ENCODE data around the gene LMO1. TPM values are rescaled to one million over a fixed set of nuclear protein-coding genes. Genes with fewer than 3 reads are reported as not detected.

LMO1 gene
- total and polyA plus RNA-seq, 4 donors, result not detected

DNA sequence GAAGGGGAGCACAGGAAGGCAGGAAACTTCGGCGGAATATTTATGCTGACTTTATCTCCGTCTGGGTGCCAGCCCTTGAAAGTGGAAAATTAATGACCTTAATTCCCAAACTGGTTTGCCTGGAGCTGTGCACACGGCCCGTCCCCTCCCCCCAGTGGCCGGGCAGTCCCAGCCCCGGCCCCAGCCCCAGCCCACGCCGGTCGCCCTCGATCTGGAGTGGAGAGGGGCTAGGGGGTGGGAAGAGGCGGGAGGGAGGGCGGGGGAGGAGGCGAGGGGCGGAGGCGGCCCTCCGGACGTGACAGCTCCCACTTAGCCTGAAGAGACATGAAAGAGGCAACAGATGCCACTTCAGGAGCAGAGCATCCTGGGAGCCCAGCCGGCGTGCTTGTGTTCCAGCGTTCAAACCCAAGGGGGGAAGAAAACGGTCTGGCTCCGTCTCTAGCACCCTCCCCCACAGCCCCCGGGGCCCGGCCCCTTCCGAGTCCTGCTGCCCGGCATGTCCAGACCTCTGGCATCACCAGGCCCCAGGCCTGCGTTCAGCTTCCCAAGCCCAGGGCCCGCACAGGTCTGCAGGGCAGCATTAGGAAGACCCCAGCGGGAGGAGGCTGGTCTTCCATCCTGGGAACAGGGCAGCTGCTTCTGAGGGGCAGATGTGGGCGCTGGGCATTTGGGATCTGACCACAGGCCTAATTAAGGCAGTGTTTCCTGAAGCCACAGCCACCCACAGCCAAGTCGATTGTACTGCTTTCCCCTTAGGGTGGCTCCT, 20.0 kb upstream of the LMO1 start:
- no peaks in the 10 kb centered on the region for H3K4me1 ChIP-seq (ENCODE audit: control insufficient read depth in 4 of 4, insufficient read depth in 4 of 4, low read length in 3 of 4)
- H3K36me3 ChIP-seq (ENCODE audit: control insufficient read depth in 4 of 4, insufficient read depth in 3 of 4, low read depth in 1 of 4, low read length in 3 of 4), result no peaks in the 10 kb centered on the region
- H3K27me3 ChIP-seq (ENCODE audit: control insufficient read depth in 4 of 4, insufficient read depth in 4 of 4, low read length in 3 of 4), result peaks cover 0 to 8% (median 0%) of the 10 kb centered on the region in 4 donors
- H3K4me3 ChIP-seq (ENCODE audit: low read depth in 1 of 3, low read length in 3 of 3), result peak overlapping the region in 1 of 3 donors; percentile 10
- no peak for TF ChIP-seq ATF3 (IDR thresholded peaks at IDR 0.05)
- TF ChIP-seq, protein P1, sequence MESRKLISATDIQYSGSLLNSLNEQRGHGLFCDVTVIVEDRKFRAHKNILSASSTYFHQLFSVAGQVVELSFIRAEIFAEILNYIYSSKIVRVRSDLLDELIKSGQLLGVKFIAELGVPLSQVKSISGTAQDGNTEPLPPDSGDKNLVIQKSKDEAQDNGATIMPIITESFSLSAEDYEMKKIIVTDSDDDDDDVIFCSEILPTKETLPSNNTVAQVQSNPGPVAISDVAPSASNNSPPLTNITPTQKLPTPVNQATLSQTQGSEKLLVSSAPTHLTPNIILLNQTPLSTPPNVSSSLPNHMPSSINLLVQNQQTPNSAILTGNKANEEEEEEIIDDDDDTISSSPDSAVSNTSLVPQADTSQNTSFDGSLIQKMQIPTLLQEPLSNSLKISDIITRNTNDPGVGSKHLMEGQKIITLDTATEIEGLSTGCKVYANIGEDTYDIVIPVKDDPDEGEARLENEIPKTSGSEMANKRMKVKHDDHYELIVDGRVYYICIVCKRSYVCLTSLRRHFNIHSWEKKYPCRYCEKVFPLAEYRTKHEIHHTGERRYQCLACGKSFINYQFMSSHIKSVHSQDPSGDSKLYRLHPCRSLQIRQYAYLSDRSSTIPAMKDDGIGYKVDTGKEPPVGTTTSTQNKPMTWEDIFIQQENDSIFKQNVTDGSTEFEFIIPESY (IDR thresholded peaks at IDR 0.05), result no peak
- TF ChIP-seq CTCF (IDR thresholded peaks at IDR 0.05; ENCODE audit: low read depth, low read length, missing input control), result no peak
- TF ChIP-seq TAF1 (conservative IDR thresholded peaks at IDR 0.05), result no peak
- H3K27ac ChIP-seq (ENCODE audit: low read depth in 1 of 2, low read length in 2 of 2), result no peak overlapping the region
- H3K9ac ChIP-seq (ENCODE audit: low read depth in 1 of 2, low read length in 2 of 2), result no peak overlapping the region
- 16% methylated on average over 32 of the region's 32 CpGs for WGBS
- peaks cover 0 to 4% (median 0%) of the 10 kb centered on the region in 4 donors for H3K9me3 ChIP-seq (ENCODE audit: control insufficient read depth in 4 of 4, low read length in 3 of 4)
- peak; percentile 32 for DNase-seq (ENCODE audit: low spot score)

GRCh38 chr11:8283100-8283464, 19.4 kb upstream of the LMO1 start:
- no peak overlapping the region for H3K9ac ChIP-seq (ENCODE audit: low read depth in 1 of 2, low read length in 2 of 2)
- no peaks in the 10 kb centered on the region for H3K36me3 ChIP-seq (ENCODE audit: control insufficient read depth in 4 of 4, insufficient read depth in 3 of 4, low read depth in 1 of 4, low read length in 3 of 4)
- TF ChIP-seq TAF1 (conservative IDR thresholded peaks at IDR 0.05) (no peak), HNF4A (conservative IDR thresholded peaks at IDR 0.05) (no peak), FOXA1 (IDR thresholded peaks at IDR 0.05) (no peak), RXRA (IDR thresholded peaks at IDR 0.05) (no peak), YY1 (IDR thresholded peaks at IDR 0.05) (no peak), FOXA2 (IDR thresholded peaks at IDR 0.05) (no peak), CTCF (IDR thresholded peaks at IDR 0.05; ENCODE audit: low read depth, low read length, missing input control) (no peak), ATF3 (IDR thresholded peaks at IDR 0.05) (no peak), NR2F2 (IDR thresholded peaks at IDR 0.05) (no peak), EGR1 (IDR thresholded peaks at IDR 0.05; ENCODE audit: low read depth in 2 of 2) (no peak), RAD21 (IDR thresholded peaks at IDR 0.05) (no peak), JUND (IDR thresholded peaks at IDR 0.05) (no peak), GABPA (IDR thresholded peaks at IDR 0.05 in 1 of 2, conservative IDR thresholded peaks at IDR 0.05 in 1 of 2) (no peak), SP1 (IDR thresholded peaks at IDR 0.05) (no peak), HNF4G (IDR thresholded peaks at IDR 0.05) (no peak)
- TF ChIP-seq, protein P2, sequence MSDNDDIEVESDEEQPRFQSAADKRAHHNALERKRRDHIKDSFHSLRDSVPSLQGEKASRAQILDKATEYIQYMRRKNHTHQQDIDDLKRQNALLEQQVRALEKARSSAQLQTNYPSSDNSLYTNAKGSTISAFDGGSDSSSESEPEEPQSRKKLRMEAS (IDR thresholded peaks at IDR 0.05), result no peak
- TF ChIP-seq, protein P3, sequence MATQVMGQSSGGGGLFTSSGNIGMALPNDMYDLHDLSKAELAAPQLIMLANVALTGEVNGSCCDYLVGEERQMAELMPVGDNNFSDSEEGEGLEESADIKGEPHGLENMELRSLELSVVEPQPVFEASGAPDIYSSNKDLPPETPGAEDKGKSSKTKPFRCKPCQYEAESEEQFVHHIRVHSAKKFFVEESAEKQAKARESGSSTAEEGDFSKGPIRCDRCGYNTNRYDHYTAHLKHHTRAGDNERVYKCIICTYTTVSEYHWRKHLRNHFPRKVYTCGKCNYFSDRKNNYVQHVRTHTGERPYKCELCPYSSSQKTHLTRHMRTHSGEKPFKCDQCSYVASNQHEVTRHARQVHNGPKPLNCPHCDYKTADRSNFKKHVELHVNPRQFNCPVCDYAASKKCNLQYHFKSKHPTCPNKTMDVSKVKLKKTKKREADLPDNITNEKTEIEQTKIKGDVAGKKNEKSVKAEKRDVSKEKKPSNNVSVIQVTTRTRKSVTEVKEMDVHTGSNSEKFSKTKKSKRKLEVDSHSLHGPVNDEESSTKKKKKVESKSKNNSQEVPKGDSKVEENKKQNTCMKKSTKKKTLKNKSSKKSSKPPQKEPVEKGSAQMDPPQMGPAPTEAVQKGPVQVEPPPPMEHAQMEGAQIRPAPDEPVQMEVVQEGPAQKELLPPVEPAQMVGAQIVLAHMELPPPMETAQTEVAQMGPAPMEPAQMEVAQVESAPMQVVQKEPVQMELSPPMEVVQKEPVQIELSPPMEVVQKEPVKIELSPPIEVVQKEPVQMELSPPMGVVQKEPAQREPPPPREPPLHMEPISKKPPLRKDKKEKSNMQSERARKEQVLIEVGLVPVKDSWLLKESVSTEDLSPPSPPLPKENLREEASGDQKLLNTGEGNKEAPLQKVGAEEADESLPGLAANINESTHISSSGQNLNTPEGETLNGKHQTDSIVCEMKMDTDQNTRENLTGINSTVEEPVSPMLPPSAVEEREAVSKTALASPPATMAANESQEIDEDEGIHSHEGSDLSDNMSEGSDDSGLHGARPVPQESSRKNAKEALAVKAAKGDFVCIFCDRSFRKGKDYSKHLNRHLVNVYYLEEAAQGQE (IDR thresholded peaks at IDR 0.05), result no peak
- TF ChIP-seq, protein P1 (IDR thresholded peaks at IDR 0.05), result no peak
- no peak for DNase-seq (ENCODE audit: low spot score)
- H3K4me3 ChIP-seq (ENCODE audit: low read depth in 1 of 3, low read length in 3 of 3), result peak overlapping the region in 1 of 3 donors; percentile 10
- H3K27ac ChIP-seq (ENCODE audit: low read depth in 1 of 2, low read length in 2 of 2), result no peak overlapping the region
- H3K9me3 ChIP-seq (ENCODE audit: control insufficient read depth in 4 of 4, low read length in 3 of 4), result peaks cover 0 to 4% (median 0%) of the 10 kb centered on the region in 4 donors
- peaks cover 0 to 8% (median 0%) of the 10 kb centered on the region in 4 donors for H3K27me3 ChIP-seq (ENCODE audit: control insufficient read depth in 4 of 4, insufficient read depth in 4 of 4, low read length in 3 of 4)
- no peaks in the 10 kb centered on the region for H3K4me1 ChIP-seq (ENCODE audit: control insufficient read depth in 4 of 4, insufficient read depth in 4 of 4, low read length in 3 of 4)
- 32% methylated on average over 8 of the region's 8 CpGs for WGBS
